Caco-2 (cell line): Measurements from ENCODE around the gene ERO1B. TPM values are rescaled to one million over a fixed set of nuclear protein-coding genes. Genes with fewer than 3 reads are reported as not detected.

ENCODE experiments used
- BruUV-seq: library from RNA; stranded (reverse); fragments of 400-500 nt; replicated peaks from 2 replicates; lab custom pipeline; 2021; lab: Mats Ljungman, UMichigan
- CTCF ChIA-PET: fragments of 300-600 bp; sonication (Branson Sonifier 250); formaldehyde crosslinking; loops from one replicate; lab custom pipeline; 2022; ENCODE audit warnings: antibody characterized with exemption; lab: Charles Lee
- POLR2A ChIA-PET: fragments of 300-600 bp; sonication (Branson Sonifier 250); formaldehyde crosslinking; loops from one replicate; lab custom pipeline; 2022; ENCODE audit warnings: antibody characterized with exemption; lab: Charles Lee
- DNase-seq, 2 experiments: peaks; one replicate each; pipeline versions ENCODE4 v3.0.0 to v3.0.0-alpha.2; 2020 to 2022
- H3K27me3 ChIP-seq: replicated peaks from 2 replicates; pipeline ENCODE4 v1.6.0; 2011; ENCODE audit warnings: low read length; ENCODE audit not compliant: control insufficient read depth, insufficient read depth
- H3K36me3 ChIP-seq: 2 replicates; pipeline ENCODE4 v1.5.1; 2011; ENCODE audit warnings: low read length; ENCODE audit not compliant: control insufficient read depth, insufficient read depth
- H3K4me1 ChIP-seq: fragments of 250-450 bp; sonication (Bioruptor Pico); 2 replicates; pipeline ENCODE4 v1.5.1; 2020; ENCODE audit warnings: mild to moderate bottlenecking
- H3K4me3 ChIP-seq: 2 replicates; pipeline ENCODE4 v1.5.1; 2011; ENCODE audit warnings: low read depth, mild to moderate bottlenecking, control low read depth, low read length
- H3K9me3 ChIP-seq: fragments of 250-450 bp; sonication (Bioruptor Pico); 2 replicates; pipeline ENCODE4 v1.5.1; 2020; ENCODE audit warnings: mild to moderate bottlenecking, moderate library complexity
- H3K27ac Mint-ChIP-seq: one replicate; pipeline ENCODE4 v1.8.0; 2022; ENCODE audit warnings: mixed read lengths; ENCODE audit not compliant: unreplicated experiment
- H3K27me3 Mint-ChIP-seq: one replicate; pipeline ENCODE4 v1.8.0; 2022; ENCODE audit warnings: mixed read lengths; ENCODE audit not compliant: insufficient read depth, unreplicated experiment
- H3K36me3 Mint-ChIP-seq: one replicate; pipeline ENCODE4 v1.8.0; 2022; ENCODE audit warnings: mild to moderate bottlenecking, mixed read lengths; ENCODE audit not compliant: insufficient read depth, unreplicated experiment
- H3K4me1 Mint-ChIP-seq: one replicate; pipeline ENCODE4 v1.8.0; 2022; ENCODE audit warnings: low read depth, mixed read lengths; ENCODE audit not compliant: unreplicated experiment
- H3K4me3 Mint-ChIP-seq: one replicate; pipeline ENCODE4 v1.8.0; 2022; ENCODE audit warnings: mild to moderate bottlenecking, moderate library complexity, mixed read lengths; ENCODE audit not compliant: unreplicated experiment
- H3K9me3 Mint-ChIP-seq: one replicate; pipeline ENCODE4 v1.8.0; 2022; ENCODE audit warnings: mixed read lengths; ENCODE audit not compliant: unreplicated experiment
- CTCF ChIP-seq, 2 experiments: fragments of 200-600 bp in 1 of 2; IDR thresholded peaks; 1 replicate in 1 of 2; 2 replicates in 1 of 2; pipeline versions ENCODE4 v1.5.1 to v1.8.0; 2011 to 2022; ENCODE audit warnings: antibody characterized with exemption in 1 of 2, control low read depth in 1 of 2, inconsistent platforms in 1 of 2, low read depth in 1 of 2, low read length in 1 of 2, mild to moderate bottlenecking in 1 of 2, moderate library complexity in 1 of 2; ENCODE audit not compliant: insufficient read depth in 1 of 2, severe bottlenecking in 1 of 2, unreplicated experiment in 1 of 2
- intact Hi-C: fragments of 100-400 bp; cut with micrococcal nuclease; formaldehyde crosslinking; loops from one replicate; pipeline ENCODE4 v1.10.0; 2022; ENCODE audit not compliant: unreplicated experiment
- total RNA-seq: library from RNA; stranded (reverse); gene quantifications from 2 replicates; pipeline ENCODE4 v1.2.3, GENCODE V29; 2022

ERO1B gene
- total RNA-seq, 1 experiment from 2014 or later = 2.6 TPM

GRCh38 chr1:236204656-236205055 lies 77.1 kb downstream of the ERO1B start:
- H3K27me3 Mint-ChIP-seq = no peaks in the 10 kb centered on the region
- no TSS peak for BruUV-seq
- H3K4me1 ChIP-seq = no peaks in the 10 kb centered on the region
- TF ChIP-seq CTCF (IDR thresholded peaks at IDR 0.05; ENCODE audit: insufficient read depth in 1 of 2, low read depth in 1 of 2, low read length in 1 of 2, severe bottlenecking in 1 of 2, unreplicated experiment in 1 of 2) = no peak
- H3K4me1 Mint-ChIP-seq = no peaks in the 10 kb centered on the region
- H3K9me3 Mint-ChIP-seq = peaks cover 35% of the 10 kb centered on the region
- H3K36me3 Mint-ChIP-seq = peaks cover 6% of the 10 kb centered on the region
- H3K4me3 Mint-ChIP-seq = no peak overlapping the region
- H3K27ac Mint-ChIP-seq = no peak overlapping the region
- no peak for DNase-seq
- no peaks in the 10 kb centered on the region for H3K27me3 ChIP-seq
- H3K4me3 ChIP-seq = no peak overlapping the region
- 0 out of 2 replicates have a peak, but pooled peaks cover 4% of the 10 kb centered on the region for H3K9me3 ChIP-seq
- intact Hi-C loops = no loop called here
- H3K36me3 ChIP-seq = no peaks in the 10 kb centered on the region
- ChIA-PET POLR2A (no interaction called here), CTCF (no interaction called here)

GRCh38 chr1:236204039-236204438 lies 77.7 kb downstream of the ERO1B start:
- Histone ChIP-seq H3K4me1 (no peaks in the 10 kb centered on the region), H3K4me3 (no peak overlapping the region), H3K36me3 (no peaks in the 10 kb centered on the region), H3K27me3 (no peaks in the 10 kb centered on the region), H3K9me3 (0 out of 2 replicates have a peak, but pooled peaks cover 4% of the 10 kb centered on the region)
- TF ChIP-seq CTCF (IDR thresholded peaks at IDR 0.05; ENCODE audit: insufficient read depth in 1 of 2, low read depth in 1 of 2, low read length in 1 of 2, severe bottlenecking in 1 of 2, unreplicated experiment in 1 of 2) = no peak
- peaks cover 42% of the 10 kb centered on the region for H3K9me3 Mint-ChIP-seq
- H3K4me3 Mint-ChIP-seq = no peak overlapping the region
- BruUV-seq = no TSS peak
- ChIA-PET CTCF (no interaction called here), POLR2A (no interaction called here)
- H3K4me1 Mint-ChIP-seq = no peaks in the 10 kb centered on the region
- no peak overlapping the region for H3K27ac Mint-ChIP-seq
- H3K27me3 Mint-ChIP-seq = no peaks in the 10 kb centered on the region
- peaks cover 6% of the 10 kb centered on the region for H3K36me3 Mint-ChIP-seq
- intact Hi-C loops = no loop called here
- DNase-seq = no peak

GRCh38 chr1:236201786-236202185 lies 80.0 kb downstream of the ERO1B start:
- no peak for DNase-seq
- TF ChIP-seq CTCF (IDR thresholded peaks at IDR 0.05; ENCODE audit: insufficient read depth in 1 of 2, low read depth in 1 of 2, low read length in 1 of 2, severe bottlenecking in 1 of 2, unreplicated experiment in 1 of 2) = no peak
- H3K4me1 ChIP-seq = no peaks in the 10 kb centered on the region
- Mint-ChIP-seq H3K9me3 (peaks cover 42% of the 10 kb centered on the region), H3K4me3 (no peak overlapping the region), H3K4me1 (peaks cover 7% of the 10 kb centered on the region), H3K27ac (no peak overlapping the region), H3K36me3 (peaks cover 6% of the 10 kb centered on the region), H3K27me3 (no peaks in the 10 kb centered on the region)
- intact Hi-C loops = no loop called here
- 0 out of 2 replicates have a peak, but pooled peaks cover 4% of the 10 kb centered on the region for H3K9me3 ChIP-seq
- H3K27me3 ChIP-seq = no peaks in the 10 kb centered on the region
- ChIA-PET CTCF (no interaction called here), POLR2A (no interaction called here)
- no TSS peak for BruUV-seq
- H3K36me3 ChIP-seq = no peaks in the 10 kb centered on the region
- no peak overlapping the region for H3K4me3 ChIP-seq
